ENCODE measurements around the gene CANX. TPM values are rescaled to one million over a fixed set of nuclear protein-coding genes. Genes with fewer than 3 reads are reported as not detected.
"Not testable (repeated sequence)": the region's sequence is repeated elsewhere in the genome, so short reads cannot be mapped to it uniquely, and the experiment has no call there.

CANX gene
- total RNA-seq, 3 donors from 2014 or later (not counting 1 experiment from before 2014, with no cell fraction given): 233 to 291 (median 260) TPM

GRCh38 chr5:179733772-179734126 is 35.0 kb downstream of the CANX start:
- Histone ChIP-seq H3K36me3 (ENCODE audit: control insufficient read depth, insufficient read depth, low read length) (peaks cover 26% of the 10 kb centered on the region), H3K9me3 (ENCODE audit: control insufficient read depth, insufficient read depth, low read length) (no peaks in the 10 kb centered on the region), H3K27ac (ENCODE audit: low read length) (peak overlapping the region; percentile 68), H3K4me1 (ENCODE audit: control insufficient read depth, insufficient read depth, low read length) (peaks cover 35% of the 10 kb centered on the region), H3K4me3 (ENCODE audit: low read length) (peak overlapping the region; percentile 49), H3K27me3 (ENCODE audit: control insufficient read depth, insufficient read depth, low read length) (no peaks in the 10 kb centered on the region)
- TF ChIP-seq, protein P1, sequence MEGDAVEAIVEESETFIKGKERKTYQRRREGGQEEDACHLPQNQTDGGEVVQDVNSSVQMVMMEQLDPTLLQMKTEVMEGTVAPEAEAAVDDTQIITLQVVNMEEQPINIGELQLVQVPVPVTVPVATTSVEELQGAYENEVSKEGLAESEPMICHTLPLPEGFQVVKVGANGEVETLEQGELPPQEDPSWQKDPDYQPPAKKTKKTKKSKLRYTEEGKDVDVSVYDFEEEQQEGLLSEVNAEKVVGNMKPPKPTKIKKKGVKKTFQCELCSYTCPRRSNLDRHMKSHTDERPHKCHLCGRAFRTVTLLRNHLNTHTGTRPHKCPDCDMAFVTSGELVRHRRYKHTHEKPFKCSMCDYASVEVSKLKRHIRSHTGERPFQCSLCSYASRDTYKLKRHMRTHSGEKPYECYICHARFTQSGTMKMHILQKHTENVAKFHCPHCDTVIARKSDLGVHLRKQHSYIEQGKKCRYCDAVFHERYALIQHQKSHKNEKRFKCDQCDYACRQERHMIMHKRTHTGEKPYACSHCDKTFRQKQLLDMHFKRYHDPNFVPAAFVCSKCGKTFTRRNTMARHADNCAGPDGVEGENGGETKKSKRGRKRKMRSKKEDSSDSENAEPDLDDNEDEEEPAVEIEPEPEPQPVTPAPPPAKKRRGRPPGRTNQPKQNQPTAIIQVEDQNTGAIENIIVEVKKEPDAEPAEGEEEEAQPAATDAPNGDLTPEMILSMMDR (IDR thresholded peaks at IDR 0.05): no peak
- WGBS (ENCODE audit: insufficient coverage): 0% methylated on average over 2 of the region's 2 CpGs
- no peak for ATAC-seq
- peaks cover 43 to 46% of the 10 kb centered on the region in 2 donors for H3K4me1 Mint-ChIP-seq
- peak overlapping the region; percentile 85 to 89 for H3K27ac Mint-ChIP-seq
- H3K4me3 Mint-ChIP-seq: peak overlapping the region; percentile 89
- intact Hi-C loops (cut with micrococcal nuclease): loop anchor here (2.0 to 10.0 kb wide), 3 partner anchors 55 to 179 kb away; partner anchors contain the start of genes HNRNPH1 and RUFY1
- H3K27me3 Mint-ChIP-seq (ENCODE audit: low read depth in 2 of 2): no peaks in the 10 kb centered on the region
- H3K9me3 Mint-ChIP-seq: no peaks in the 10 kb centered on the region
- no peak for DNase-seq
- H3K36me3 Mint-ChIP-seq: peaks cover 15% of the 10 kb centered on the region

DNA sequence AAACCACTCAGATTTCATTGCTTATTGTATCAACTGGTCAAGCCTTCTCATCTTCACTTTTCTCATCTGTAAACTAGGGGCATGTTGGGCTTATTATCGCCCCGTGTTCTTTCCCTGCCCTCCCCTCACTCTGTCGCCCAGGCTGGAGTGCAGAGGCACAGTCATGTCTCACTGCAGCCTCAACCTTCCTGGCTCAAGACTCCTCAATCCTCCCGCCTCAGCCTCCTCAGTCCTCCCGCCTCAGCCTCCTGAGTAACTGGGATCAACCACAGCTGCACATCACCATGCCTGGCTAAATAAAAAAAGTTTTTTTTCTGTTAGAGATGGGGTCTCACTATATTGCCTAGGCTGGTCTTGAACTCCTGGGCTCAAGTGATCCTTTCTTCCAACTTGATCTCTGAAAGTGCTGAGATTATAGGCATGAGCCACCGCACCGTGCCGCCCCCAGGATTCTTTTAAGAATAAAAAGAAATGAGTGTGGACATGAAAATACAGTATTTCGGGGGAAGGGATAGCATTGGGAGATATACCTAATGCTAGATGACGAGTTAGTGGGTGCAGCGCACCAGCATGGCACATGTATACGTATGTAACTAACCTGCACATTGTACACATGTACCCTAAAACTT is 35.9 kb downstream of the CANX start:
- peaks cover 48 to 53% of the 10 kb centered on the region in 2 donors for H3K4me1 Mint-ChIP-seq
- ATAC-seq (no peak), DNase-seq (no peak)
- Histone ChIP-seq H3K4me1 (ENCODE audit: control insufficient read depth, insufficient read depth, low read length) (peaks cover 39% of the 10 kb centered on the region), H3K9me3 (ENCODE audit: control insufficient read depth, insufficient read depth, low read length) (no peaks in the 10 kb centered on the region), H3K27ac (ENCODE audit: low read length) (no peak overlapping the region), H3K36me3 (ENCODE audit: control insufficient read depth, insufficient read depth, low read length) (peaks cover 19% of the 10 kb centered on the region), H3K27me3 (ENCODE audit: control insufficient read depth, insufficient read depth, low read length) (no peaks in the 10 kb centered on the region), H3K4me3 (ENCODE audit: low read length) (no peak overlapping the region)
- H3K4me3 Mint-ChIP-seq: peak overlapping the region; percentile 89
- intact Hi-C loops (cut with micrococcal nuclease): loop anchor here (10.0 kb wide), 2 partner anchors 110 to 180 kb away; partner anchors contain the start of genes HNRNPH1 and RUFY1
- WGBS (ENCODE audit: insufficient coverage): 77% methylated on average over 9 of the region's 12 CpGs
- TF ChIP-seq, protein P1 (IDR thresholded peaks at IDR 0.05): no peak
- H3K27ac Mint-ChIP-seq: peak overlapping the region; percentile 85 to 89
- H3K9me3 Mint-ChIP-seq: no peaks in the 10 kb centered on the region
- peaks cover 12% of the 10 kb centered on the region for H3K36me3 Mint-ChIP-seq
- no peaks in the 10 kb centered on the region for H3K27me3 Mint-ChIP-seq (ENCODE audit: low read depth in 2 of 2)

DNA sequence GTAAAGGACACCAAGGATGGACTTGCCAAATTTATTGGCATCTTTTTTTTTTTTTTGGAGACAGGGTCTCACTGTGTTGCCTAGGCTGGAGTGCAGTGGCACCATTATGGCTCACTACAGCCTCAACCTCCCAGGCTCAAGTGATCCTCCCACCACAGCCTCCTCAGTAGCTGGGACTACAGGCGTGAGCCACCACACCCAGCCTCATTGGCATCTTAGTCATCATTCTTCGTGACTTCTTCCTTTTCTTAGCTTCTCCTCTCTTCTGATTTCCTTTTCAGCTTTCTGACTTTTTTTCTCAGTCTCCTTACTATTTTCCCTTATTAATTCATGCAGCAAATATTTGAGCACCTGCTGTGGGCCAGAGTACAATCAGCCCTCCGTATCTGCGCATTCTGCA is 40.0 kb downstream of the CANX start:
- no peaks in the 10 kb centered on the region for H3K27me3 ChIP-seq (ENCODE audit: control insufficient read depth, insufficient read depth, low read length)
- Mint-ChIP-seq H3K27ac (peak overlapping the region; percentile 43 to 79), H3K9me3 (no peaks in the 10 kb centered on the region), H3K36me3 (no peaks in the 10 kb centered on the region), H3K4me1 (peaks cover 52 to 59% of the 10 kb centered on the region in 2 donors), H3K4me3 (peak overlapping the region; percentile 5), H3K27me3 (ENCODE audit: low read depth in 2 of 2) (no peaks in the 10 kb centered on the region)
- peaks cover 5% of the 10 kb centered on the region for H3K36me3 ChIP-seq (ENCODE audit: control insufficient read depth, insufficient read depth, low read length)
- H3K9me3 ChIP-seq (ENCODE audit: control insufficient read depth, insufficient read depth, low read length): no peaks in the 10 kb centered on the region
- TF ChIP-seq, protein P1 (IDR thresholded peaks at IDR 0.05): no peak
- H3K4me1 ChIP-seq (ENCODE audit: control insufficient read depth, insufficient read depth, low read length): peaks cover 30% of the 10 kb centered on the region
- intact Hi-C loops (cut with micrococcal nuclease): loop anchor here (10.0 kb wide), 2 partner anchors 114 to 184 kb away; partner anchors contain the start of genes HNRNPH1 and RUFY1
- H3K4me3 ChIP-seq (ENCODE audit: low read length): no peak overlapping the region
- no peak overlapping the region for H3K27ac ChIP-seq (ENCODE audit: low read length)
- DNase-seq (no peak), ATAC-seq (no peak)
- 60% methylated on average over 2 of the region's 4 CpGs for WGBS (ENCODE audit: insufficient coverage)

- H3K4me3 ChIP-seq (ENCODE audit: low read length); H3K27ac Mint-ChIP-seq; H3K4me3 Mint-ChIP-seq; ATAC-seq; H3K27me3 ChIP-seq (ENCODE audit: control insufficient read depth, insufficient read depth, low read length); H3K27me3 Mint-ChIP-seq (ENCODE audit: low read depth in 2 of 2); DNase-seq; intact Hi-C loops (cut with micrococcal nuclease); H3K9me3 Mint-ChIP-seq; H3K27ac ChIP-seq (ENCODE audit: low read length); H3K4me1 ChIP-seq (ENCODE audit: control insufficient read depth, insufficient read depth, low read length); H3K9me3 ChIP-seq (ENCODE audit: control insufficient read depth, insufficient read depth, low read length); H3K36me3 Mint-ChIP-seq; H3K36me3 ChIP-seq (ENCODE audit: control insufficient read depth, insufficient read depth, low read length): not testable (repeated sequence)
- WGBS (ENCODE audit: insufficient coverage): 97% methylated on average over 6 of the region's 7 CpGs
- H3K4me1 Mint-ChIP-seq: peaks cover 40% of the 10 kb centered on the region in 2 donors
These were observed 45.3 kb downstream of the CANX start for GRCh38 chr5:179744106-179744505.

All from natural killer cell (primary cell).